ENCODE data around the gene MST1.

MST1 gene

GRCh38 chr3:49733551-49733950 lies 44.3 kb upstream of the MST1 start:
- no peak for TF ChIP-seq ZNF544 (tag by site-specific recombination; IDR thresholded peaks at IDR 0.05)
- peak; percentile 75; the same call in 1 of the 2 replicates for TF ChIP-seq ZNF146 (tag by site-specific recombination; IDR thresholded peaks at IDR 0.05)
- Histone ChIP-seq H3K36me3 (ENCODE audit: control insufficient read depth in 2 of 2, insufficient read depth in 1 of 2, low read length in 2 of 2) (peaks cover 25 to 84% of the 10 kb centered on the region in 2 experiments; a peak in 2 of 3 replicates), H3K4me3 (ENCODE audit: low read depth, low read length) (no peak overlapping the region), H3K27ac (ENCODE audit: extremely low read depth, low read depth, low read length) (no peak overlapping the region), H3K9me3 (ENCODE audit: control insufficient read depth, insufficient read depth, low read depth, low read length) (no peaks in the 10 kb centered on the region), H3K4me1 (ENCODE audit: control insufficient read depth, insufficient read depth, low read length) (no peaks in the 10 kb centered on the region)
- POLR2A ChIA-PET: interaction anchor here (0.6 kb wide), 2 partner anchors 60 to 849 kb away, joined by 3 to 5 read pairs; no protein-coding TSS in a partner anchor
- CTCF ChIA-PET: interaction anchor here (1.4 kb wide), 1 partner anchor 69 kb away, joined by 3 read pairs; no protein-coding TSS in a partner anchor

DNA sequence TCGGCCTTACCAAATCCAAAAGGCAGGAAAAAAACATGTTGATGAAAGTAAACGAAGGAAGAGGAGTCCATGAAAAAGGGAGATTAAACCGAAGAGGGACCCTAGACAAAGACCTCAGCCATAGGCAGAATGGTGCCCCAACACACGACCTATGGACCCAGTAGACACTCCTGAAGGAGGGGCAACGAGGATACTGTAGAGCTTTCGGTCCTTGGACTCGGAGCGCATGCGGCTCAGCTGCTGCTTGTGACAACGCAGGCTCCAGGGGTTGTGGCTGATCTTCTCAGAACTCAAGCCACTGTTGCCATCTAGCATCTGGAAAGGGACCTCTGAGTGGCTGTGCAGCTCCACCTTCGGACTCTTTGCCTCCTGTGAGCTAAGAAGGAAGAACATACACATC lies 43.3 kb upstream of the MST1 start:
- H3K36me3 ChIP-seq (ENCODE audit: control insufficient read depth in 2 of 2, insufficient read depth in 1 of 2, low read length in 2 of 2): peaks cover 25 to 84% of the 10 kb centered on the region in 2 experiments; a peak in 2 of 3 replicates
- POLR2A ChIA-PET: interaction anchor here (0.6 to 1.0 kb wide), 2 partner anchors 9 to 672 kb away, joined by 3 to 4 read pairs; partner anchors contain the start of gene GMPPB
- H3K27ac ChIP-seq (ENCODE audit: extremely low read depth, low read depth, low read length): no peak overlapping the region
- H3K4me3 ChIP-seq (ENCODE audit: low read depth, low read length): no peak overlapping the region
- CTCF ChIA-PET: interaction anchor here (0.6 kb wide), 1 partner anchor 166 kb away, joined by 5 read pairs; no protein-coding TSS in a partner anchor
- no peaks in the 10 kb centered on the region for H3K4me1 ChIP-seq (ENCODE audit: control insufficient read depth, insufficient read depth, low read length)
- H3K9me3 ChIP-seq (ENCODE audit: control insufficient read depth, insufficient read depth, low read depth, low read length): no peaks in the 10 kb centered on the region
- no peak for TF ChIP-seq RBAK (tag by site-specific recombination; IDR thresholded peaks at IDR 0.05)
- TF ChIP-seq ZNF768 (tag by site-specific recombination; IDR thresholded peaks at IDR 0.05): no peak
- no peak for TF ChIP-seq ZBTB48 (tag by site-specific recombination; IDR thresholded peaks at IDR 0.05)
- TF ChIP-seq BCL11B (tag by site-specific recombination; IDR thresholded peaks at IDR 0.05; ENCODE audit: low read depth): no peak
- no peak for TF ChIP-seq KLF8 (tag by site-specific recombination; IDR thresholded peaks at IDR 0.05)

DNA sequence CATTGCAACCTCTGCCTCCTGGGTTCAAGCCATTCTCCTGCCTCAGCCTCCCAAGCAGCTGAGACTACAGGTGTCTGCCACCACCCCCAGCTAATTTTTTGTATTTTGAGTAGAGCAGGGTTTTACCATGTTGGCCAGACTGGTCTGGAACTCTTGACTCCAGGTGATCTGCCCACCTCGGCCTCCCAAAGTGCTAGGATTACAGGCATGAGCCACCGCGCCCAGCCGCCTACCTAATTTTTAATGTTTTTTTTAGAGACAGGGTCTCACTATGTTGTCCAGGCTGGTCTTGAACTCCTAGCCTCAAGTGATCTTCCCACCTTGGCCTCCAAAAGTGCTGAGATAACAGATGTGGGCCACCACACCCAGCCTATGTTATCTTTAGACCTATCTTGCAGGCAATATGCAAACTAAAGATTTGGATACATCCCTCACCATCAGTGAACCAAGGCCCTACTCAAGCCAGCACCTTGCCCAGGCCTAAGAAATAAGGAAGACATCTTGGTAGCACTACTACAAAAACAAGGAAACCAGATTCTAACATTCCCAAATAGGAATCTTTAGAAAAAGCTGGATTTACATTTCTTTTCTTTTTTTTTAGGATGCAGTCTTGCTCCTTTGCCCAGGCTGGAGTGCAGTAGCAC lies 40.8 kb upstream of the MST1 start:
- no peak for TF ChIP-seq ELK4 (IDR thresholded peaks at IDR 0.05; ENCODE audit: borderline replicate concordance, low read depth, low read length)
- TF ChIP-seq, protein P1, sequence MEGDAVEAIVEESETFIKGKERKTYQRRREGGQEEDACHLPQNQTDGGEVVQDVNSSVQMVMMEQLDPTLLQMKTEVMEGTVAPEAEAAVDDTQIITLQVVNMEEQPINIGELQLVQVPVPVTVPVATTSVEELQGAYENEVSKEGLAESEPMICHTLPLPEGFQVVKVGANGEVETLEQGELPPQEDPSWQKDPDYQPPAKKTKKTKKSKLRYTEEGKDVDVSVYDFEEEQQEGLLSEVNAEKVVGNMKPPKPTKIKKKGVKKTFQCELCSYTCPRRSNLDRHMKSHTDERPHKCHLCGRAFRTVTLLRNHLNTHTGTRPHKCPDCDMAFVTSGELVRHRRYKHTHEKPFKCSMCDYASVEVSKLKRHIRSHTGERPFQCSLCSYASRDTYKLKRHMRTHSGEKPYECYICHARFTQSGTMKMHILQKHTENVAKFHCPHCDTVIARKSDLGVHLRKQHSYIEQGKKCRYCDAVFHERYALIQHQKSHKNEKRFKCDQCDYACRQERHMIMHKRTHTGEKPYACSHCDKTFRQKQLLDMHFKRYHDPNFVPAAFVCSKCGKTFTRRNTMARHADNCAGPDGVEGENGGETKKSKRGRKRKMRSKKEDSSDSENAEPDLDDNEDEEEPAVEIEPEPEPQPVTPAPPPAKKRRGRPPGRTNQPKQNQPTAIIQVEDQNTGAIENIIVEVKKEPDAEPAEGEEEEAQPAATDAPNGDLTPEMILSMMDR (tag by site-specific recombination; IDR thresholded peaks at IDR 0.05): no peak
- no peak for TF ChIP-seq ZNF843 (tag by site-specific recombination; IDR thresholded peaks at IDR 0.05)
- no peak for TF ChIP-seq SCRT2 (tag by site-specific recombination; IDR thresholded peaks at IDR 0.05)
- no peak for TF ChIP-seq ZNF23 (tag by site-specific recombination; IDR thresholded peaks at IDR 0.05; ENCODE audit: borderline replicate concordance)
- no peak for TF ChIP-seq GFI1B (tag by site-specific recombination; IDR thresholded peaks at IDR 0.05)
- TF ChIP-seq ZNF311 (tag by site-specific recombination; IDR thresholded peaks at IDR 0.05; ENCODE audit: borderline replicate concordance): no peak
- TF ChIP-seq ZNF549 (tag by site-specific recombination; IDR thresholded peaks at IDR 0.05): no peak
- TF ChIP-seq ZFP41 (tag by site-specific recombination; IDR thresholded peaks at IDR 0.05; ENCODE audit: borderline replicate concordance): no peak
- no peak for TF ChIP-seq GLI4 (tag by site-specific recombination; IDR thresholded peaks at IDR 0.05)
- no peak for TF ChIP-seq AEBP2 (tag by site-specific recombination; IDR thresholded peaks at IDR 0.05; ENCODE audit: borderline replicate concordance)
- no peak for TF ChIP-seq ZBTB11 (tag by site-specific recombination; conservative IDR thresholded peaks at IDR 0.05; ENCODE audit: low read depth)
- TF ChIP-seq ZNF621 (tag by site-specific recombination; IDR thresholded peaks at IDR 0.05): no peak
- TF ChIP-seq ZNF660 (tag by site-specific recombination; IDR thresholded peaks at IDR 0.05): no peak
- H3K4me1 ChIP-seq (ENCODE audit: control insufficient read depth, insufficient read depth, low read length): no peaks in the 10 kb centered on the region
- H3K4me3 ChIP-seq (ENCODE audit: low read depth, low read length): no peak overlapping the region
- H3K9me3 ChIP-seq (ENCODE audit: control insufficient read depth, insufficient read depth, low read depth, low read length): no peaks in the 10 kb centered on the region
- POLR2A ChIA-PET: no interaction called here
- no peak overlapping the region for H3K27ac ChIP-seq (ENCODE audit: extremely low read depth, low read depth, low read length)
- H3K36me3 ChIP-seq (ENCODE audit: control insufficient read depth in 2 of 2, insufficient read depth in 1 of 2, low read length in 2 of 2): peaks cover 15 to 90% of the 10 kb centered on the region in 2 experiments; a peak in 2 of 3 replicates
- CTCF ChIA-PET: interaction anchor here (0.9 kb wide), 1 partner anchor 29 kb away, joined by 4 read pairs; no protein-coding TSS in a partner anchor

Data from HEK293 (cell line).